ENCODE measurements around the gene ADAMTS8.

ADAMTS8 gene

DNA sequence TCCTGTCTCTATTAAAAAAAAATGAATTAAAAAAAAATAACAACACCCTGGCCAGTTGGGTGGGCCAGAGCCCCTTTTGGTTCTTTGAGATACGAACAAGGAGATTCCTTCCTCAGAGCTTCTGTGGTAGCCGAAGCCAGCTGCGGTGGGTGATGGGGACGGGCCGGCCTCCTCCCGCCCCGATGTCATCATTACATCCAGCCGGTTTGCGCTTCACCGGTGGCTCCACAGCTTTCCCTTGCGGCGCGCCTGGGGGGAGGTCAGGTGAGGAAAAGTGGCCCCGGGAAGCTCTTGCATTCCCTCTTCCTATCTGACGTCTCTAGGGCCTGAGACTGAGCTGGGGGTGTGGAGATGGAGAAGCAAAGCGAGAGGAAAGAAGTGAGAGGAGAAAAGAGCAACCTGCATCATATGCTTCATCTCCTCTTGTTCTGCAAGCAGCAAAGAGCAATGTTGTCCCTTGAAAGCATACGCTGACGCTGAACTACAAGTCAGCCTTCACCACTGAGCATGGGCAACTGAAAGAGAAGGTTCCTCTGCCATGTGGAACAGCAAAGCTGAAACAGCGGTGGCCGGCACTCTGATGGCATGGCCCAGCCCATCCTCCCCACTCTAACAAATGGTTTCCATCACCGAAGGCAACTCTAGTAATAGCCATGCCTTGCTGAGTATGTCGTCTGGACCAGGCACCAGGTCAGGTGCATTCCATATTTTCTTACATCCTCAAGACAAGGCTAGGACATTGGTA, 6.0 kb downstream of the ADAMTS8 start:
- in situ Hi-C loops (cut with MboI; ENCODE audit: low sequenced_read_pairs), result loop anchor here (25.0 kb wide), 1 partner anchor 210 kb away; no protein-coding TSS in a partner anchor

DNA sequence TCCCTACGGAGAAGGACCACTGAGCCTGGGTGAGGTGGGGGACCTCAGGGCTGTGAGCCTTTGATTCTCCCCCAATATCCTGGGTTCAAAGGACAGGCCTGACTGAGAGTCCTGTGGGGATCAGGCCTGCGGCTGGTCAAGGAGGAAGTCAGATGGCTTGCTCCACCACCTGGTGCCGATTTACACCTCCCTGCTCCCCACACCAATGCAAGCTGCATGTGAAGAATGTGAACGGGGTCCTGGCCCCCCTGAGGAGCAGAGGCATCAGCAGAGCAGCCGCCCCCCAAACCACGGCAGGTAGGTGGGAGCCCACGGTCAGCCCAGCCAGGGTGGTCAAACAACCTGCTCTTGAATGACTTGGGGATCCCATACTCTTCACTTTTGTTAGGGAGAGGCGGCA, 6.7 kb downstream of the ADAMTS8 start:
- in situ Hi-C loops (cut with MboI; ENCODE audit: low sequenced_read_pairs), result loop anchor here (25.0 kb wide), 1 partner anchor 209 kb away; no protein-coding TSS in a partner anchor

DNA sequence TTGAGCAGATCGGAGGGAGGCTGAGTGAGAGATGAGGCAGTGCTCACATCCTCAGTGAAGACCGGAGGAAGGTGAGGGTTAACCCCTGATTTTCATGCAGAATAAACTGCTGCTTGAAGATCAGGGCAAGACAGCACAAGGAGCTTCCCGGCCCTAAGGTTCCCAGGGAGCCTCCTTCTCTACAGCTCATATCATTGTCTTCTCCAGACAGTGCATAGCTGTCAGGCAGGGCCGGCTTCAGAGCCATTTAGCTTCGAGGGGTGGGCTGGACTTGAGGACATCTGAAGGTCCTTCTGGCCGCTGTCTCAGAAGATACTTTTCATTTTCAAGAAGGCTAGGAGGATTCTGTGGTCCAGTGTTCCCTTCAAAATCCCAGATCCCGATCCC, 7.2 kb downstream of the ADAMTS8 start:
- in situ Hi-C loops (cut with MboI; ENCODE audit: low sequenced_read_pairs), result loop anchor here (25.0 kb wide), 1 partner anchor 209 kb away; no protein-coding TSS in a partner anchor

DNA sequence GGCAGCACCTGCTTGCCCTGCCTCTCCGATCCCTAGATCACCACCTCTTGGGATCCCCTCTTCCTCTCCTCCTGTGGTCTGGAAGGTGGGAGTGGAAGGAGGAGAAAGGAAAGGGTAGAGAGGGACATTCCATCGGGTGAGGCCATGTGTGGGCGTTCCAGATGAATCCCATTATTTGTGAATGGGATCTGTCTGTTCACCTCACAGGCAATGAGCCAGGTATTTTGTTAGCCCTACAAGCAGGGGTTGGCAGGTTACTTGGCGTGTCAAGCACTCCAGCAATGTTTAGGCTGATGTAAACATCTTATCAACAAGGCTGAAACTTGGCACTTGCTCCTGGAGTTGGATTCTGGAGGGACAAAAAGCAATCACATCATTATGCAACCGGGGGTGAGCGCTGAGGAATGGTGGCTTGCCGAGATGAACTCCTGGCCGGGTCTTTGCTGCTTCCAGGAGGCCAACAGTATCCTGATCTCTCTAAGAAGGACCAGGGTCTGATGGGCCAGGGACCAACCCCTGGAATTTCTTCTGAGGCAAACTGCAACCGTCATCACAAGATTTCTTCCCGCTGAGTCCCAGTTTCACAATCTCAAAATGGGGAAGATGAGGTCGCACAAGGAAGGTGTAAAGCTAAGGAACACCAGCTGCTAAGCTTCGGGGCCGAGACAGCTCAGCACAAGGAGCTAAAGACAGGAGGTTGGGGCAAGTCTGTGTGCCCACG, 7.8 kb downstream of the ADAMTS8 start:
- in situ Hi-C loops (cut with MboI; ENCODE audit: low sequenced_read_pairs), result loop anchor here (25.0 kb wide), 1 partner anchor 208 kb away; no protein-coding TSS in a partner anchor

DNA sequence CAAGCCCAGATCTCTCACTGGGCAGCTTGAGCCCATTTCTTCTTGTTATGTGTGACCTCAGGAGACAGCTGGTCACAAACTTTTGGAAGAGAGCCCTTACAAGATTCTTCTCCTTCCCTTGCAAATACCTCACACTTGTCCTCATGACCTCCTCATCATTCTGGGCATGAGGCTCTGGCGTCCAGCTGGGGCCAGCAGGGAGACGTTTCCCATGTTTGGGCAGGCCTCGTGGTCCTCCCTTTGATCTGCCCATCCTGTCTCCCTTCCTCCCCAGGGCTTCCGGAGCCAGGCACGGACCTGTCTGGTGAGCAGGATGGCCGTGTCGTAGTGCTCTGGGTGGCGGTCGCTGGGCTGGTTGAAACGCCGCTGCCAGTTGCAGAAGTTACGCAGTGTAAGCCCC, 9.7 kb downstream of the ADAMTS8 start:
- in situ Hi-C loops (cut with MboI; ENCODE audit: low sequenced_read_pairs), result loop anchor here (25.0 kb wide), 1 partner anchor 206 kb away; no protein-coding TSS in a partner anchor

DNA sequence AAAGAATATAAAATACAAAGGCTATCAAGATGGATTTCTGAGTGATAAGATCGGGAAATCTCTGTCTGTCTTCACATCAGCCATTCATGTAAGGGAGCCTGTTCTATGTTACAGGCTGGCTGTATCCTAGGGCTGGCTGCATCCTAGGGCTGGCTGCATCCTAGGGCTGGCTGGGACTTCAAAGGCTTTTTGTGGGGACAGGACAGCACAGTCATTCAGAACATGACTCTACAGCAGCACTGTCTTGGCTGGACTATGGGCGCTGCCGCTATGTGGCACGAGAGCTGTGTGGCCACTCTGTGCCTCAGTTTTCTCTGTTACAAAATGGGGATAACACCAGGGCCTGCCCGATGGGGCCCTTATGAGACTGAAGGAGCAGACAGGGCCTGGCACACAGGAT, 10.2 kb downstream of the ADAMTS8 start:
- in situ Hi-C loops (cut with MboI; ENCODE audit: low sequenced_read_pairs), result loop anchor here (25.0 kb wide), 1 partner anchor 206 kb away; no protein-coding TSS in a partner anchor

DNA sequence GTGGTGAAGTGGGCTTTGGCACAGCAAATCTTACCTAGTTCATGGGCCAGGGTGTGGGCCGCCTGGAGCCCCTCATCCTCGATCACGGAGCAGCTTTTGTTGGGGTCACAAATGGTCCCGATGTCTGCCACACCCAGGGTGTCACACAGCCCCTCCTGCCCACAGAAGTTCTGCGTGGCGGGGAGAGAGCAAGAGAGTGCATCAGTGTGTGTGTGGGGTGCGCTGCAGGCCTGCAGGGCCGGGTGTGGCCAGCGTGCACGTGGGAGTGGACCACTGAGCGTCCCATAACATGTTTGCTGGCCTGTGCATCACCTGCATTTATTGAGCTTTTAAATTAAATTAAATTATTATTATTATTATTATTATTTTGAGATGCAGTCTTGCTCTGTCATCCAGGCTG, 11.5 kb downstream of the ADAMTS8 start:
- in situ Hi-C loops (cut with MboI; ENCODE audit: low sequenced_read_pairs), result loop anchor here (25.0 kb wide), 1 partner anchor 205 kb away; no protein-coding TSS in a partner anchor

DNA sequence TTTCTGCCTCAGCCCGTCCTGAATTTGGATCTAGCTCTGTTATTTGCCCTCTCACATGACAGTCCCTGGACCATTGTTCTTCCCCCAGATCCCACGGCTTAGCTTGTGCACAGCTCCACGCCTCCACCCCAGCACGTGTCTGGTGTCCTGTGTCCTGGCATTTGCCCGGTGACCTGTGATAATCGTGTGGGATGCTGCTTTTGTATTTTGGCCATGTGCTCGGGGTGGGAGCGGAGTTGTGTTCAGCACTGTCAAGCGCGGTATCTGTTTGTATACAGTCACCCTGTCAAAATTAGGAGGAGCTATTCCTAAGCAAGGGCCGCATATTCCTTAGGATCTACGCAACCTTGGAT, 11.9 kb downstream of the ADAMTS8 start:
- in situ Hi-C loops (cut with MboI; ENCODE audit: low sequenced_read_pairs), result loop anchor here (25.0 kb wide), 1 partner anchor 204 kb away; no protein-coding TSS in a partner anchor

DNA sequence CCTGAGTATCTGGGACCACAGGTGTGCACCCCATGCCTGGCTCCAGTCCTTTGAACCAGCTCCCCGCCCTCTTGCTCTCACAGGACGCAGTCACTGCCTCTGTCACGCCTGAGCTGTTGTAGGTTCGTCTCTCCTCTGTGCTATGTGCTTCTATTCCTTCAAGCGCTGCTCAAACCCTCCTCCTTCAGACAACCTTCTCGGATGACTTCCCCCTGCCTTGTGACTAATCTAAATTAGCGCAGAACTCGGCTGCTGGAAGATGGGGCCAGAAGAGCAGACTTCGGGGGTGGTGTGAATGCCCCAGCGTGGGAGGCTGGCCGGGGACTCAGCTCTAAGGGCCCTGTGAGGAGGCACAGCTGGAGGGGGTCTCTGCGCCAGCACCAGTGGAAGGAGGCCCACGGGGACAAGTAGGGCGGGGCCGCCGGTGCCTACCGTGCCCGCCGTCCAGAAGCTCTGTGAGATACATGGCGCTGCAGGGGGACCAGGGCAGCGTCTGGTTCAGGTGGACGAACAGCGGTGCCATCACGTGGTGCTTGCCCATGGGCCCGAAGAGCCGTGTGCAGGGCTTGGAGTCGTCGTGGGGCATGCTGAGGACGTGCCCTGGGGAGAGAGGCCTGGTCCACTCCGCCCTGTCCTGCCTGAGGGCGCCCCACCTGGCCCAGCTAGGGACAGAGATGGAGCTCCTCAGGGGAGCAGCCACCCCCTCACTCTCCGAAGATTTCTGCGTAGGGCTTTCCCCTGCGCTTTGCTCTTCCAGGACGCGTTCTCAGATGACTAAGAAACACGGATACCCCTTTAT, 12.5 kb downstream of the ADAMTS8 start:
- in situ Hi-C loops (cut with MboI; ENCODE audit: low sequenced_read_pairs), result loop anchor here (25.0 kb wide), 1 partner anchor 204 kb away; no protein-coding TSS in a partner anchor

DNA sequence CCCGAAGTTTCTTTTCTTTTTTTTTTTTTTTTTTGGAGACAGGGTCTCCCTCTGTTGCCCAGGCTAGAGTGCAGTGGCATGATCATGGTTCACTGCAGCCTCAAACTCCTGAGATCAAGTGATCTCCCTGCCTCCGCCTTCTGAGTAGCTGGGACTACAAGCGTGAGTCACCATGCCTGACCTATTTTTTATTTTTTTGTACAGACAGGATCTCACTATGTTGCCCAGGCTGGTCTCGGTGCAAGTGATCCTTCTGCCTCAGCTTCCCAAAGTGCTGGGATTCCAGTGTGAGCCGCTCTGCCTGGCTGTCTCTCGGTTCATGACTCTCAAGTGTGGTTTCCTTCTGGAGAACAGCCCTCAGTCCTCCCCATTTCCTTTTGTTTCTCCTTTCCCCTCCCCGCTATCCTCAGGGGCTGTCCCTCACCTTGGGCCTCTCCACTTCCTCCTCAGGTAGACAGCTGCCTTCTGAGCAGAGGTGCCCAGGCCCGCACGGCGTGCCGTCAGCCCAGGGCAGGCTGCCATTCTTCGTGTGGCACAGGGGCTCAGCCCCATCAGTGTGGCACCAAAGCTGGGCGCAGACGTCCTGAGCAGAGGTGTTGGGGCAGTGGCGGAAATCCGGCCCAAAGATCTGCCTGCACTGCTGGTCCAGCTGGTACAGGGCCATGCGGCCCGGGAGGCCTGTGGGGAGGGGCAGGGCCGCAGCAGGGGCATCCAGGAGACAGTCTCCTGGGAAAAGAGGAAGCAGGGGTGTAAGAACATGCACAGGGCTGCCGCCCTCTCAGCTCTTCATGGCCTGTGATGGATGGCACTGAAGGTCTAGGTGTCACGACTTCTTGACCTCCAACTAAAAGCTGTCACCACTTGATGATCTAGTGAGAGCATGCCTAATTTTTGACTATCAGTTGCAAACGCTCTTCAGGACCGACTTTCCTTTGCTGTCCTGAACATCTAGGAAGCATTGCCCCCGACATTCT, 14.0 kb downstream of the ADAMTS8 start:
- in situ Hi-C loops (cut with MboI; ENCODE audit: low sequenced_read_pairs), result loop anchor here (25.0 kb wide), 1 partner anchor 202 kb away; no protein-coding TSS in a partner anchor

DNA sequence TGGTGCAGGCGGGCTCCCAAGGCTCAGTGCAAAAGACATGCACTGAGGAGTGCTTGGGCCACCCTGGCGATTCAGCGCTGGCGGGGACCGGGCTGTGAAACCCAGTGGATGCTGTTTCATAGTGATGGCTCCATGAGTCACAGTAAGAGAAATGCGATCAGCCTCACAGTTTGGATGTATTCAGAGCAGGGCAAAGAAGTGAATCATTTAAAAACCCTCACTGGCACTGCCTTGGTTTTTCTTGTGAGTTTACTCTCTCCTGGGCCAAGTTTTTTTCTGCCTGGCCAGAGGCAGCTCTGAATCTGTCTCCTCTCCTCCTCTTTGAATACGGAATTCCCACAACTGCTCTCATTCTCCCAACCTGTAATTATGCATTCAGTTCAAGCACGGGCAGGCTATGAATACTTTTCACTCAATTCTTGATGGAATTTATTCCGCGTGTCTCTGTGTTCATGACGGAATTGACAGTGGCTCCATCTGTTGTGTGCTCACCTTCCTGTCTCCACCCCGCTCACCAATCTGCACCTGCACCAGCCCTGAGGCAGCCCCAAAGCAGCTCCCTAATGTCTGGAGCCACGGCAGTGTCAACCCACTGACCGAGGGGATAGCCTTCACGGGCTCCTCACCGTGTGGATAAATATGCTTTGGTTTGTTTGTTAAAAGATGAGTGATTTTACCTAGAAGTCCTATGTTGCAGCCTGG, 14.9 kb downstream of the ADAMTS8 start:
- in situ Hi-C loops (cut with MboI; ENCODE audit: low sequenced_read_pairs), result loop anchor here (25.0 kb wide), 1 partner anchor 201 kb away; no protein-coding TSS in a partner anchor

DNA sequence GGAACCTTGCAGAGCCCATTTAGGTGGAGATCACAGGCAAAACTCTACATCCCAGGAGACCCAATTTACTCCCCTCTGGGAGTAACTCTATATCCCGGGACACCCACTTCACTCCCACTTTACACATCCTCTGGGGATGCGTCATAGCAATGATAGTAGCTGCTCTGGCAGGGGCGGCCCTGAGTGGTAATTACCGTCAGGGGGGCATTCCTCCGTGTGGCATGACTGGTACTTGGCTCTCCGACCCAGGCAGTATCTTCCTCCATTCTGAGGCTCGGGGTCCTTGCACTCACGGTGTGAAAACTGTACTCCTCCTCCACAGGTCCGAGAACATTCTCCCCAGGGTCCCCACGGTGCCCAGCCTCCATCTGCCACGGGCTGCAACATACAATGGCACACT, 17.2 kb downstream of the ADAMTS8 start:
- in situ Hi-C loops (cut with MboI; ENCODE audit: low sequenced_read_pairs), result loop anchor here (25.0 kb wide), 1 partner anchor 199 kb away; no protein-coding TSS in a partner anchor

DNA sequence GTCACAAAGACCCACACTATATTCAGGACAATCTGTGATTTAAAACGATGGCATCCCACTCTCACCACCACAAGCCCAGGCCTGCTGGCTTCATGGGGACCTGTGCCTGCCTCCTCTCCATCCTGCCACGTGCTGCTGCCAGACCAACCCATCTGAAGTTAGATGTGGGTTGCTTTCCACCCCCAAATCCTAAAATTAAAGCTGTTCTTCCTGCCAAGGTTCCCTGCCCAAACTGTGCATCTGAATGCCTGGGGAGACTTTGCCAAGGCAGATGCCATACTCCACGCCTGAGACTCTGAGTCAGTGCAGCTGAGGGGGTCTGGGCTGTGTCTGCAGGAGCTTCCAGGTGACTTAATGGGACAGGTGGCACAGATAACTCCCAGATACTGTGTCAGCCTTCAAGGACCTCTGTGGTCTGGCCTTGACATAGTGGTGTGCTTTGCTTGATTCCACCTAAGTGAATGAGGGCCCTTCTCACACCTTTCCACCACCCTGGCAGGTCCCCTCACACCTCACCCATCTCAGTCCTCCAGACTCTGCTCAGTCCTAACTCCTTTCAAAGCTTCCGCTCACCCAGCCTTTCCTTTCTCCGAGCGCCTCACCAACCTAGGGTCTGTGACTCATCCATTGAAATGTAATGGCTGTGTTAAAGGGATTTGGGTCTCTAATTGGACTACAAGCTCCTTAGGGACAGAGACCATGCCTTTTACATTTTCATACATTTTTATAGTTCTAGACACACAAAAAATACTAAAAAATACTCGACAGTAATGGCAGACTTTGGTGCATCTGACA, 18.6 kb downstream of the ADAMTS8 start:
- in situ Hi-C loops (cut with MboI; ENCODE audit: low sequenced_read_pairs), result loop anchor here (25.0 kb wide), 1 partner anchor 197 kb away; no protein-coding TSS in a partner anchor

DNA sequence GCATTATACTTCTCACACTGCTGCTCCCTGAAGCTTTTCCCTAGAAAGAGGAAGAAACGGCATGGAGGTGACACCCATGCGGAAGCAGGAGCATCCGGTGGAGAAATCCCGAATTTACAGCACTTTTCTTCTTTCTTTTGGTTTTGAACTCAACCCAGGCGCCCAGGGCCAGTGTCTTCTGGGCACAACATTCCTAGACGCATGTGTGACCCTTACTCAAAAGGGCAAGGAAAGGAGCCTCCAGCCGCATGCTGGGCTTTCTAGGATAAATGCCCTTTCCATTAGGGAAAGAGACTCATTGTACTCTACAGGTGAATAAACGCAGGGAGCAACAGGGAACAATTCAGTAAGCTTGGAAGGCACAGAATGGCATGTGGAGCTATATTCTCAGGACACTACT, 19.5 kb downstream of the ADAMTS8 start:
- in situ Hi-C loops (cut with MboI; ENCODE audit: low sequenced_read_pairs), result loop anchor here (25.0 kb wide), 1 partner anchor 197 kb away; no protein-coding TSS in a partner anchor

DNA sequence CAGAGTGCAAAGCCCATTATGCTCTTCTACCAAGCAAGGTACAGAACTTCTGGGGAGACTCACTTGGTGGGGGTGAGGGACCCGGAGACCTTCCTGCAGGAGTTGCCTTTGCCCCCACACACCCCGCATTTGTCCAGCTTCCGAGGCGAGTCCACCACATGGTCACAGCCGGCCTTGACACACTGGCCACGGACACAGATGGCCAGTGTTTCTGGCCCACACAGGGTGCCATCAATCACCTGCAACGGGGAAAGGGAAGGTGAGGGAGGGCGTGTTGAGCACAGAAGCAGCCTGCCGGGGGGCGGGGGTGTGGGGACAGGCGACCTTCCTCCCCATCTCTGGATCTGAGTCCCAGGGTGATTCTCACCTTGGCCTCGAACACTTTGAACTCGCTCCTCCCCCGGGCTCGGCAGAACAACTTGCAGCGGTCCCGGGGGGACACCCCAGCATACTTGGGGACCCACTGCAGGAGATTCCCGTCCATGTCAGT, 20.0 kb downstream of the ADAMTS8 start:
- in situ Hi-C loops (cut with MboI; ENCODE audit: low sequenced_read_pairs), result loop anchor here (25.0 kb wide), 1 partner anchor 196 kb away; no protein-coding TSS in a partner anchor

DNA sequence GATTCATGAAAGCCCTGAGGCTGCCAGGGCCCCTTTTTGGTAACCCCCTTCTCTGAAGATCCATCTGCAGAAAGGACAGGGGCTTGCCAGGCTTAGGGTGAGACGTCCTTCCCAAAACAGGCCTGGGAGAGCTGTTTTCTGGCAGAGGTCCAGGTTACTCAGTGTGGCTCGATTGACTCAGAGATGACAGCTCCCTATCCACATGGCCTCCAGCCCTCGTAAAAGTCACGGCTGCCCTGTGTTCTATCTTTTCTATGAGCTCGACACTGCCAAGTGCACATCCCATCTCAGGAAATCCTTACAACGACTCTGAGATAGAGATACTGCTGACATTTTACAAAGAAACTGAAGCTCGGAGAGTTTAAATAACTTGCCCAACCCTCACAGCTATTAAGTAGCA, 20.4 kb downstream of the ADAMTS8 start:
- in situ Hi-C loops (cut with MboI; ENCODE audit: low sequenced_read_pairs), result loop anchor here (25.0 kb wide), 1 partner anchor 196 kb away; no protein-coding TSS in a partner anchor

DNA sequence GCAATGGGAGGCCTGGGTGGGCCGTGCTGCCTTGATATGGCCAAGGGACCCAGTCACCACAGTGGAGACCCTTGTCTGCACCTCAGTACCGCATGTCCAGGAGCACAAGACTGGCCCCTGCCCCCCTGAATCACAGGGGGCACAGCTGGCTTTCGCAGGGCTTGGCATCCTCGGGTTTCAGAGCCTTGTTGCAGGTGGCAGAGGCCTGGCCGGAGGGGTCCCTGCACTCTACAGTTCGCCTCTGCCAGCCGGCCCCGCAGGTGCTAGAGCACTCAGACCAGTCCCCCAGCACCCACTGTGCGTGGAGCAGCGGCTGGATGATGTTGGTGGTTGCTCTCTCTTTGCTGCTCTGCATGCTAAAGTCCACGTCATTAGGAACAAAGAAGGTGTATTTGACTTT, 23.0 kb downstream of the ADAMTS8 start:
- in situ Hi-C loops (cut with MboI; ENCODE audit: low sequenced_read_pairs), result loop anchor here (25.0 kb wide), 1 partner anchor 193 kb away; no protein-coding TSS in a partner anchor

DNA sequence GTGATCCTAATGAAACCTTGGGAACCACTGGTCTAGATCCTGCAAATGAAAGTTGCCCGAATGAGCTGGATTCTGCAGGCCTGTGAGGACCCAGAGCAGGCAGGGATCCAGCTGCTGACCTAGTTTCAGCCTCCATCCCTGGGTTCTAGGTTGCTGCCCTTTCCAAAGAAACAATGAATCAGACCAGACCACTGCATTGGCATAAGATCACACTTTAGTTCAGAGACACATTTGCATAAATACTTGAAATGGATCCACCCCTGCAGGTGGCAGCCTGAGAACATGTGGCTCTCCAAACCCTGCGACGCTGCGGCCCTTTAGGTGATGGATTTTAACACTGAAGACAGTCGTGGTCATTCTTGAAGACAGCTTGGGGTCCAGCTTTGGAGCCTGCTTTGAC, 23.7 kb downstream of the ADAMTS8 start:
- in situ Hi-C loops (cut with MboI; ENCODE audit: low sequenced_read_pairs), result loop anchor here (25.0 kb wide), 1 partner anchor 192 kb away; no protein-coding TSS in a partner anchor

Data from HL-60/S4 treated with retinoic acid at 250 ng/mL for 4 days and 3 days (cell line).